K562 (cell line): ENCODE data around the gene ZNF326. TPM values are rescaled to one million over a fixed set of nuclear protein-coding genes. Genes with fewer than 3 reads are reported as not detected.

Experiments used
- BCOR ChIP-seq: fragments of 450-650 bp; IDR thresholded peaks from 2 replicates; pipeline ENCODE4 v1.6.1; 2016
- CBX2 ChIP-seq: fragments of 200-600 bp; sonication (generic); IDR thresholded peaks from one replicate; pipeline ENCODE4 v1.6.1; 2012; ENCODE audit warnings: mild to moderate bottlenecking, low read length, inconsistent platforms; ENCODE audit not compliant: insufficient read depth, poor library complexity, severe bottlenecking
- CREB1 ChIP-seq, 2 experiments: sonication (generic) in 1 of 2; formaldehyde crosslinking in 1 of 2; IDR thresholded peaks; 2 replicates each; pipeline versions ENCODE4 v1.6.1 to v1.8.0; 2012 to 2022; ENCODE audit warnings: inconsistent platforms in 1 of 2, mild to moderate bottlenecking in 1 of 2, missing genetic modification reagents in 1 of 2, moderate library complexity in 1 of 2
- FOSL1 ChIP-seq: fragments of 200-800 bp; sonication (Bioruptor generic); conservative IDR thresholded peaks from 2 replicates; pipeline ENCODE4 v1.6.1; 2016; ENCODE audit warnings: missing genetic modification characterization, missing compliant biosample characterization
- FOXA1 ChIP-seq: fragments of 450-650 bp; IDR thresholded peaks from 2 replicates; pipeline ENCODE4 v1.6.1; 2016; ENCODE audit warnings: mild to moderate bottlenecking, borderline replicate concordance
- HMG20A ChIP-seq: fragments of 450-650 bp; formaldehyde crosslinking; conservative IDR thresholded peaks from 2 replicates; pipeline ENCODE4 v1.4.0; 2020; ENCODE audit warnings: mild to moderate bottlenecking, mixed read lengths
- HNRNPK ChIP-seq: fragments of 200-400 bp; formaldehyde crosslinking; IDR thresholded peaks from one replicate; pipeline ENCODE4 v1.6.1; 2018; ENCODE audit warnings: mild to moderate bottlenecking, low read depth, low read length; ENCODE audit not compliant: poor library complexity, severe bottlenecking
- HNRNPUL1 ChIP-seq: fragments of 200-400 bp; formaldehyde crosslinking; IDR thresholded peaks from 2 replicates; pipeline ENCODE4 v1.6.1; 2017; ENCODE audit warnings: low read length
- MAFG ChIP-seq: fragments of 450-650 bp; conservative IDR thresholded peaks from 2 replicates; pipeline ENCODE4 v1.6.1; 2016; ENCODE audit warnings: missing genetic modification characterization, missing compliant biosample characterization
- PCBP1 ChIP-seq: fragments of 200-400 bp; formaldehyde crosslinking; IDR thresholded peaks from 2 replicates; pipeline ENCODE4 v1.6.1; 2018; ENCODE audit warnings: mild to moderate bottlenecking, low read depth, low read length; ENCODE audit not compliant: poor library complexity, severe bottlenecking
- POLR2G ChIP-seq: fragments of 200-400 bp; formaldehyde crosslinking; IDR thresholded peaks from 2 replicates; pipeline ENCODE4 v1.6.1; 2017; ENCODE audit warnings: low read depth, mild to moderate bottlenecking, antibody characterized with exemption, low read length, moderate library complexity
- POLR2H ChIP-seq: IDR thresholded peaks from 2 replicates; pipeline ENCODE4 v1.6.1; 2016; ENCODE audit warnings: missing genetic modification characterization, low read depth, mild to moderate bottlenecking, control low read depth, missing compliant biosample characterization, moderate library complexity
- PTTG1 ChIP-seq: fragments of 450-650 bp; IDR thresholded peaks from 2 replicates; pipeline ENCODE4 v1.6.1; 2016; ENCODE audit warnings: low read depth, mild to moderate bottlenecking, missing genetic modification characterization, missing compliant biosample characterization
- SAFB2 ChIP-seq: fragments of 200-400 bp; formaldehyde crosslinking; IDR thresholded peaks from 2 replicates; pipeline ENCODE4 v1.6.1; 2018; ENCODE audit warnings: borderline replicate concordance, low read length, low read depth, moderate library complexity; ENCODE audit not compliant: severe bottlenecking
- SP2 ChIP-seq: IDR thresholded peaks from 2 replicates; pipeline ENCODE4 v1.6.1; 2011; ENCODE audit warnings: mild to moderate bottlenecking, low read depth, low read length, moderate library complexity; ENCODE audit not compliant: poor library complexity, severe bottlenecking; ENCODE audit errors: extremely low read depth
- polyA plus RNA-seq, 8 experiments: library from polyadenylated mRNA; depleted of rRNA in 4 of 8; stranded (reverse) in 5 of 8; unstranded in 3 of 8; fragments of >200 nt; fragmentation: Nextera tagmentation in 2 of 8; fragmentation: Illumina TruSeq in 1 of 8; extraction: Ambion mirVana in 2 of 8; extraction: Trizol in 1 of 8; gene quantifications; 2 replicates each; pipeline versions ENCODE4 v1.2.1 to v1.2.3, GENCODE V29; 2011 to 2014; ENCODE audit warnings: inconsistent platforms in 1 of 8, missing spikeins in 1 of 8
- total RNA-seq, 7 experiments: library from RNA; depleted of rRNA in 6 of 7; stranded (reverse); fragments of >200 nt in 6 of 7; fragmentation: Illumina TruSeq in 2 of 7; extraction: Trizol in 2 of 7; gene quantifications; 2 replicates each; pipeline versions ENCODE4 v1.2.1 to v1.2.3, GENCODE V29; 2011 to 2021; ENCODE audit warnings: low replicate concordance in 1 of 7
- TF ChIP-seq, protein P1 (sequence below): fragments of 200-800 bp; sonication (Bioruptor generic); IDR thresholded peaks from 2 replicates; pipeline ENCODE4 v1.6.1; 2016; ENCODE audit warnings: missing genetic modification characterization, missing compliant biosample characterization
- TF ChIP-seq, protein P2 (sequence below): sonication (generic); formaldehyde crosslinking; IDR thresholded peaks from 2 replicates; pipeline ENCODE4 v1.4.0; 2020; ENCODE audit warnings: mild to moderate bottlenecking, missing genetic modification reagents
- TF ChIP-seq, protein P3 (sequence below): sonication (generic); formaldehyde crosslinking; IDR thresholded peaks from 2 replicates; pipeline ENCODE4 v1.8.1; 2023; ENCODE audit warnings: mild to moderate bottlenecking, missing genetic modification reagents, moderate library complexity

Gene ZNF326
- total and polyA plus RNA-seq, 9 of the 15 experiments (the other 6 are each of a cell fraction or from before 2014, with no cell fraction given), result 7.2 to 33.2 (median 20.1) TPM

DNA sequence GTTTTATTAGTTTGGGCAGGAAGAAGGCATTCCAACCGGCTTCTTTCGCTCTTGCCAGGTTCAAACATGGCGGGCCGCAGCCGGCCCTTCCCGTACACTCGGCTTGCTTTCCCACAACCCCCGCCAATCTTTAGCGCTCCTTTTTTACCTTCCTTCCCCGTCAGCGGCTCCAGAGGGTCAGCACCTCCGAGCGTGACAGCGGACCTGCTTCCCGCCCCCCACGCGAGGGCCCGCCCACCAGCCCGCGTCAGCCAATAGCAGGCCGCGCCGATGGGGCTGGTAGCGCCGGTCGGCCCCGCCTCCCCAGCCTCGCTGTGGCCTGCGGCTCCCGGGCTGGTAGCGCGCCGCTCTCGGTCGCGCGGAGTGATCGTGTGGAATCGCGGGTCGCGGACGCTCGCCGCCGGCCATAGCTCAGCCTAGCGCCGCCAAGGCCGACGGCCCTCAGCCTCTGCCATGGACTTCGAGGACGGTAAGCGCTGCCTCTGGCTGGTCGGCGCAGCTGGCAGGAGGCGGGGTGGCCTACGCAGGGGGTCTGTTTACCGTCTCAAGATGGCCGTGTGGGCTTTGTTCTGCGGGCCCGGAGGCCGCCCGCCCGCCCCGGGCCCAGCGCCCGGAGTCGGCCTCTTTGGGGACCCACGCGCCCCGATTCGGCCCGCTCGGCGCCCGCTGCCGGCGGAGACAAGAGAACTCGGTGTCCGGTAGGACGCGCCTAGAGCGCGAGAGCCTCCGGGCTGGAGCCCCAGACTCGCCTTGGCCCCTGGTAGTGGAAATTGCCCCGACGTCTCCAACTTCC, at the start of gene ZNF326 (continued):
- TF ChIP-seq FOSL1 (tag), result no peak; the same call in 1 of the 2 replicates
- TF ChIP-seq POLR2G, result peak; percentile 100
- no peak for TF ChIP-seq PCBP1
- no peak for TF ChIP-seq HMG20A (CRISPR knock-in tag)
- TF ChIP-seq CREB1 (IDR thresholded peaks at IDR 0.05), result peak; percentile 79
- peak; percentile 84 for TF ChIP-seq CREB1 (CRISPR knock-in tag; IDR thresholded peaks at IDR 0.05)
- TF ChIP-seq HNRNPK, result no peak
- TF ChIP-seq FOXA1, result no peak
- TF ChIP-seq, protein P1, sequence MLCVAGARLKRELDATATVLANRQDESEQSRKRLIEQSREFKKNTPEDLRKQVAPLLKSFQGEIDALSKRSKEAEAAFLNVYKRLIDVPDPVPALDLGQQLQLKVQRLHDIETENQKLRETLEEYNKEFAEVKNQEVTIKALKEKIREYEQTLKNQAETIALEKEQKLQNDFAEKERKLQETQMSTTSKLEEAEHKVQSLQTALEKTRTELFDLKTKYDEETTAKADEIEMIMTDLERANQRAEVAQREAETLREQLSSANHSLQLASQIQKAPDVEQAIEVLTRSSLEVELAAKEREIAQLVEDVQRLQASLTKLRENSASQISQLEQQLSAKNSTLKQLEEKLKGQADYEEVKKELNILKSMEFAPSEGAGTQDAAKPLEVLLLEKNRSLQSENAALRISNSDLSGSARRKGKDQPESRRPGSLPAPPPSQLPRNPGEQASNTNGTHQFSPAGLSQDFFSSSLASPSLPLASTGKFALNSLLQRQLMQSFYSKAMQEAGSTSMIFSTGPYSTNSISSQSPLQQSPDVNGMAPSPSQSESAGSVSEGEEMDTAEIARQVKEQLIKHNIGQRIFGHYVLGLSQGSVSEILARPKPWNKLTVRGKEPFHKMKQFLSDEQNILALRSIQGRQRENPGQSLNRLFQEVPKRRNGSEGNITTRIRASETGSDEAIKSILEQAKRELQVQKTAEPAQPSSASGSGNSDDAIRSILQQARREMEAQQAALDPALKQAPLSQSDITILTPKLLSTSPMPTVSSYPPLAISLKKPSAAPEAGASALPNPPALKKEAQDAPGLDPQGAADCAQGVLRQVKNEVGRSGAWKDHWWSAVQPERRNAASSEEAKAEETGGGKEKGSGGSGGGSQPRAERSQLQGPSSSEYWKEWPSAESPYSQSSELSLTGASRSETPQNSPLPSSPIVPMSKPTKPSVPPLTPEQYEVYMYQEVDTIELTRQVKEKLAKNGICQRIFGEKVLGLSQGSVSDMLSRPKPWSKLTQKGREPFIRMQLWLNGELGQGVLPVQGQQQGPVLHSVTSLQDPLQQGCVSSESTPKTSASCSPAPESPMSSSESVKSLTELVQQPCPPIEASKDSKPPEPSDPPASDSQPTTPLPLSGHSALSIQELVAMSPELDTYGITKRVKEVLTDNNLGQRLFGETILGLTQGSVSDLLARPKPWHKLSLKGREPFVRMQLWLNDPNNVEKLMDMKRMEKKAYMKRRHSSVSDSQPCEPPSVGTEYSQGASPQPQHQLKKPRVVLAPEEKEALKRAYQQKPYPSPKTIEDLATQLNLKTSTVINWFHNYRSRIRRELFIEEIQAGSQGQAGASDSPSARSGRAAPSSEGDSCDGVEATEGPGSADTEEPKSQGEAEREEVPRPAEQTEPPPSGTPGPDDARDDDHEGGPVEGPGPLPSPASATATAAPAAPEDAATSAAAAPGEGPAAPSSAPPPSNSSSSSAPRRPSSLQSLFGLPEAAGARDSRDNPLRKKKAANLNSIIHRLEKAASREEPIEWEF (CRISPR knock-in tag), result no peak
- no peak for TF ChIP-seq PTTG1
- no peak for TF ChIP-seq HNRNPUL1
- TF ChIP-seq POLR2H, result peak; percentile 89
- TF ChIP-seq, protein P2, sequence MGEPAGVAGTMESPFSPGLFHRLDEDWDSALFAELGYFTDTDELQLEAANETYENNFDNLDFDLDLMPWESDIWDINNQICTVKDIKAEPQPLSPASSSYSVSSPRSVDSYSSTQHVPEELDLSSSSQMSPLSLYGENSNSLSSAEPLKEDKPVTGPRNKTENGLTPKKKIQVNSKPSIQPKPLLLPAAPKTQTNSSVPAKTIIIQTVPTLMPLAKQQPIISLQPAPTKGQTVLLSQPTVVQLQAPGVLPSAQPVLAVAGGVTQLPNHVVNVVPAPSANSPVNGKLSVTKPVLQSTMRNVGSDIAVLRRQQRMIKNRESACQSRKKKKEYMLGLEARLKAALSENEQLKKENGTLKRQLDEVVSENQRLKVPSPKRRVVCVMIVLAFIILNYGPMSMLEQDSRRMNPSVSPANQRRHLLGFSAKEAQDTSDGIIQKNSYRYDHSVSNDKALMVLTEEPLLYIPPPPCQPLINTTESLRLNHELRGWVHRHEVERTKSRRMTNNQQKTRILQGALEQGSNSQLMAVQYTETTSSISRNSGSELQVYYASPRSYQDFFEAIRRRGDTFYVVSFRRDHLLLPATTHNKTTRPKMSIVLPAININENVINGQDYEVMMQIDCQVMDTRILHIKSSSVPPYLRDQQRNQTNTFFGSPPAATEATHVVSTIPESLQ, result peak; percentile 70; the same call in 1 of the 2 replicates
- TF ChIP-seq SP2, result peak; percentile 38
- no peak for TF ChIP-seq CBX2
- TF ChIP-seq, protein P3, sequence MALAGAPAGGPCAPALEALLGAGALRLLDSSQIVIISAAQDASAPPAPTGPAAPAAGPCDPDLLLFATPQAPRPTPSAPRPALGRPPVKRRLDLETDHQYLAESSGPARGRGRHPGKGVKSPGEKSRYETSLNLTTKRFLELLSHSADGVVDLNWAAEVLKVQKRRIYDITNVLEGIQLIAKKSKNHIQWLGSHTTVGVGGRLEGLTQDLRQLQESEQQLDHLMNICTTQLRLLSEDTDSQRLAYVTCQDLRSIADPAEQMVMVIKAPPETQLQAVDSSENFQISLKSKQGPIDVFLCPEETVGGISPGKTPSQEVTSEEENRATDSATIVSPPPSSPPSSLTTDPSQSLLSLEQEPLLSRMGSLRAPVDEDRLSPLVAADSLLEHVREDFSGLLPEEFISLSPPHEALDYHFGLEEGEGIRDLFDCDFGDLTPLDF (CRISPR knock-in tag), result peak; percentile 93
- TF ChIP-seq SAFB2, result no peak
- TF ChIP-seq MAFG (tag), result no peak
- TF ChIP-seq BCOR, result no peak
